GM19324 (cell line): Measurements from ENCODE around the gene OBSL1.

Source experiments
- ATAC-seq: cut with Tn5 transposase; IDR thresholded peaks from one replicate; pipeline ENCODE4 v1.9.1; 2021; ENCODE audit warnings: mild to moderate bottlenecking, moderate library complexity; ENCODE audit not compliant: unreplicated experiment, low FRiP score

OBSL1 gene

DNA sequence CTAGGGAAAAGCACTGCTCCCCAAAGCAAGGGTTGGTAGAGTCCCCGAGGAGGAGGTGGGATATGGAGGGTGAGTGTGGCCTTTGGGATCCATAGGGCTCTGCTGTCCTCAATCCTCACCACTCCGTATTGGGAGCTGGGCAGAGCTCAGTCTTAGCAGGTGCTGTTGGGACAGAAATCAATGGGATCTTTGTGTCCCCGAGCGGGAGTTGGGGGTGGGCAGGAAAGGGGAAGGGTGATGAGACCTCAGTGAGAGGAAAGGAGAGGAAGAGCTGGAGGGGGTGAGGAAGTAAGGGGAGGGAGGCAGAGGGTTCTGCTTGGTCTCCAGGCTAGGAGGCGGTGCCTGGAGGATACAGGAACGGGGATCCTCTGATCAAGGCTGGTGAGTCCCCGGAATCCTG lies 54.5 kb downstream of the OBSL1 start:
- no peak for ATAC-seq

DNA sequence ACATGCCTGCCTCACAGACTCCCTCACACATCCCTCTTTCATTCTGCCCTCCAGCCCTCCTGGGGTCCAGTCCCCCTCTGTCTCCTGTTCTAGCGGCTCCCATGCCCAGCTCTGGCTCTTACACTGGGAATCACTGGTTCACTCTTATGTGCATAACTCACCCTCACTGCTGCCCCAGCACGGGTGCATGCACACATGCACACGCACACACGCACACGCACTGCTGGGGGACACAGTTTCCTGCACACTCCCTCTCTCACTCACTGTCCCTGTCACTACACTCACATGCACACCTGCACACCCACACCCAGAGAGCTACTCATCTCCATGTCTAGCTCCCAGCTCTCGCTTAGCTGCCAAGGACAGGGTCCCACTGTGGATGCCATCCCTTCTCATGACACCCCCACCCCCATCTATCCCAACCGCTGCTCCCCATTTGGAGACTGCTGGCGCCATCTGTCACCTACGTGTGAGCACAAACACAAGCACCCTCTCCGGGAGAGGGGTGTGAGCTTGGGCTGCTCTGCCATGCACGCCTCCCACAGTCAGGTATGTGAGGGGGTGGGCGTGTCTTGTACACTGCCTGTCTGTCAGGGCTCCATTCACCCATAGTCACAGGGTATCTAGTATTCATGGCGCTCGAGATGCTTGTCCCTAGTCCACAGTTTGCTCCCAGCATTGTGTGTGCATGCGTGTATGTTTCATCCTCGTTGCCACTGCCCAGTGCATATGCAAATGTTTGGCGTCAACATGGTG lies 55.3 kb downstream of the OBSL1 start:
- no peak for ATAC-seq

DNA sequence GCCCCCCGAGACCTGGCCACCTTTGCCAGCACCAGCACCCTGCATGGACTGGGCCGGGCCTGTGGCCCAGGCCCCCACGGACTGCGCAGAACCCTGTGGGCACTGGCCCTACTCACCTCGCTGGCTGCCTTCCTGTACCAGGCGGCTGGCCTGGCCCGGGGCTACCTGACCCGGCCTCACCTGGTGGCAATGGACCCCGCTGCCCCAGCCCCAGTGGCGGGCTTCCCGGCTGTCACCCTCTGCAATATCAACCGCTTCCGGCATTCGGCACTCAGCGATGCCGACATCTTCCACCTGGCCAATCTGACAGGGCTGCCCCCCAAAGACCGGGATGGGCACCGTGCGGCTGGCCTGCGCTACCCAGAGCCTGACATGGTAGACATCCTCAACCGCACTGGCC lies 56.5 kb downstream of the OBSL1 start:
- no peak for ATAC-seq

DNA sequence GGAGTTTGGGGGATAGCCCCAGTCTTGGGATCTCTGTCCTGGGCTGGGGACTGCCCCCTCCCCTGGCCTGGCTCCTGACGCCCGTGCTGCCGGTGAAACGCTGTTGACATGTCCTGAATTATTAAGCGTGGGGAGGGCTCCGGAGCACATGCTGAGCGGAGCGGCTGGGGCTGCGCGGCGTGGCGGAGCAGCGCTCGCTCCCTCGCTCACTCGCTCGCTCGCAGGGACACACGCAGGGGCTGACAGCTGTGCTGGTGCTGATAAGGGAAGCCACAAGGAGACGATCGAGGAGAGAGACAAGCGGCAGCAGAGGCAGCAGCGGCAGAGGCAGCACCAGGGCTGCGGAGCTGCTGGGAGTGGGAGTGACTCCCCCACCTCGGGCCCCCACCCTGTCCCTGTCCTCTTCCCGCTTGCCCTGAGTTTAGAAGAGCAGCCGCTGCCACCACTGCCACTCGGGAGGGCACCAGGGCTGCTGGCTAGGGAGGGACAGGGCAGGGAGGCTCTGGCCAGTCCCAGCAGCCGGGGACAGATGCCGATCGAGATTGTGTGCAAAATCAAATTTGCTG lies 57.1 kb downstream of the OBSL1 start, which contains the start of gene ASIC4:
Gene ASIC4, plus strand, starts transcription at position 287 of the 566 bp plus-strand sequence. Its CDS starts 243 bp downstream, at position 530.
- ATAC-seq: no peak

DNA sequence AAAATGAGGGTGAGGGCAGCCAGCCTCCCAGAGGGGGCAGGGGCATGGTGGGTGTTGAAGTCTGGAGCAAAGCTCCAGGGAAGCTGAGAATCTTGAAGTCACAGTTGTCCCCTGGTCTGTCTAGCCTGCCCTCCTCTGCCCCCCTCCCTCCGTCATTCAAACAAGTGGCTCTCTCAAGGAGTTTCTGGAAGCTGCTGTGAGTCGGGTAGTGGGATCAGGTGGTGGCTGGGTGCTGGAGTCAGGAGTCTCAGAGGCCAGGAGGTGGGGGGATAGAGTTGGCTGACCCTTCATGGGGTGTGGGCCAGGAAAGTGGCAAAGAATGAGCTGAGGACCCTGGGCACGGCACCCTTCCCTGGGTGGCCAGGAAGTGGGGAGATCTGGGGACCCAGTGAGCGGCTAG lies 57.6 kb downstream of the OBSL1 start:
- no peak for ATAC-seq

DNA sequence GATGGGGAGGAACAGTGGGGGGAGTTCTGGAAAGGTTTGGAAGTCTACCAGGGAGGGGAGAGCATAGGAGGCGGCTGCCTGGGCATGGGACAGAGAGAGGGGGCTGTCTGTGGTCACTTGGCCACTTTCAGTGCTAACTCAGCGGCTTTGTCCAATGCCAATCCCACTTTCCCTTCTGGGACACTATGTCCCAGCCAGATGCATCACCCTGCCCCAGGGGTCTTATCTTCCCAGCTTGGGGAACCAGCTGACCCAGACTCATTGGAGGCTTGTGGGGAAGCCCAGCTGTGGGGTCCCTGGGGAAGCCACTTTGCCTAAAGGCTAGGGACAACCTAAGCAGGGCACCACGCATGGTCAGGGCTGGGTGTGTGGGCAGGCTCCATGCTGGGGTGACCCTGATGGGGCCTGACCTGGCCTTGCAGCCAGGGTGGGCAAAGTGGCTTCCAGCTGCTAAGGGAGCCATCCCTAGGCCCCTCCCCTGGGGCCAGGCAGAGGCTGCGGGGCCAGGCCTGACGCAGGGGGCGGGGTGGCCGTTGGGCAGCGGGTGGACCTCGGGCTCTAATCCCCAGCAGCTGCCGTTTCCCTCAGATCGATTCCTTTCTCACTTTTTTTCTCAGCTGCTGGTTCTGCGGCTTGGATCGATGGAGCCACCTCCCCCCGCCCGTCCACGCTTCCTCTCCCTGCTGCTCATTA lies 58.7 kb downstream of the OBSL1 start:
- no peak for ATAC-seq

DNA sequence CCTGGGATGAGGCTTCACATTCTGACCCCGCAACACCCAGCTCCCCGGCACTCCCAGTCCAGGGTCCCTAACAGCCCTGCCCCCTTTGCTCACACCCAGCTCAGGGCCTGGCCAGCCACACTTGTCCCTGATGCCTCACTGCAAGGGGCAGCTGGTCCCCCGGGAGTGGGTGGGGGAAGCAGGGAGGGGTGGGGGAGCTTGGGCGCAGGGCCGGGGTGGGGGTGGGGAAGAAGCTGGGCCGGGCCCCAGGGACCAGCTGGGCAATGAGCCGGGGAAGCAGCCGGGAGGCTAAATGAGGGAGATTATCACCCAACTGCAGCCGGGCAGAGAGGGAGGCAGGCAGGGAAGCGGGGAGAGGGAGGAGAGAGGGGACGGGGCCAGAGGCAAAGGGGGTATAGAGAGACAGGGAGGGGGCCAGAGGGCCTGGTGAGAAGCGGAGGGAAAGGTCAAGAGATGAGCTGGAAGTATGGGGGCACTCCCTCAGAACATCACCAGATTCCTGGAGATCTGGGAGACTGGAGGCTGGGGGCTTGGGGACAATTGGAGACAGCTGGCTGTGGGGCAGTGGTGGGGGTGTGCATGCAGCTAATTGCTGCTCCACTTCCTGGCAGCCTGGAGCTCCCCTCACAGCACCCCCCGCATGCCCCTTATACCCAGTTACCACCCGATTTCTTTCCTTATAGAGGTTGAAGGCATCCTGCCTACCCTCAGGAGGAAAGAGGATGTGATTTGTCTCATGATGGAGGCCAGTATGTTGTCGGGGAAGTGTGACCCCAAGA lies 59.6 kb downstream of the OBSL1 start:
- ATAC-seq: no peak

DNA sequence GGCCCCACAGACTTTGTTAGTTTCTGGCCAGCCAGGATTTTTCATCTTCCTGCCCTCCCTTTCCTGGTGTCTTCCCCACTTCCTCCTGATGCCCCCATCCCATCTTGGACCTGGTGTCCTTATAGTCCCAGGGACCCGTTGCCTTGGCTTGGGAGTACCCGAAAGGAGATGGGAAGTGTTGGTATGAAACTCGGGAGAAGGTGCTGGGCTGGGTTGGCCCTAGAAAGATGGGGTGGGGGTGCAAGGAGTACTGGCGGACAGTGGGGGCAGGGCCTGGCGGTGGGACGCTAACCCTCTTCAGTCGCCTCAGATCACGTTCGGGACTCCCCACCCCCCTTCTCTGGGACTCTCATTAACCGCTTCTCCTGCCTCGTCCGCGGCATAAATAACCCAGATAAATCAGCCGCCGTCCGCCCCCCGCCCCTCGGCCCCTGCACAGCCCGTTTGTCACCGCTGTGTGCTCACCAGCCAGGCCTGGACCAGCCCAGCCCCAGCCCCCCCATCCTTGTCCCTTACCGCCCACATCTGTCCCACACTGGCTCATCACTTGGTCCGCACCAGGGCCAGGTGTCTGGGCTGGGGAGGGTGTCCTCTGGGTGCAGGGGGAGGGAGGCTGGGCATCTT lies 60.7 kb downstream of the OBSL1 start:
- ATAC-seq: no peak

DNA sequence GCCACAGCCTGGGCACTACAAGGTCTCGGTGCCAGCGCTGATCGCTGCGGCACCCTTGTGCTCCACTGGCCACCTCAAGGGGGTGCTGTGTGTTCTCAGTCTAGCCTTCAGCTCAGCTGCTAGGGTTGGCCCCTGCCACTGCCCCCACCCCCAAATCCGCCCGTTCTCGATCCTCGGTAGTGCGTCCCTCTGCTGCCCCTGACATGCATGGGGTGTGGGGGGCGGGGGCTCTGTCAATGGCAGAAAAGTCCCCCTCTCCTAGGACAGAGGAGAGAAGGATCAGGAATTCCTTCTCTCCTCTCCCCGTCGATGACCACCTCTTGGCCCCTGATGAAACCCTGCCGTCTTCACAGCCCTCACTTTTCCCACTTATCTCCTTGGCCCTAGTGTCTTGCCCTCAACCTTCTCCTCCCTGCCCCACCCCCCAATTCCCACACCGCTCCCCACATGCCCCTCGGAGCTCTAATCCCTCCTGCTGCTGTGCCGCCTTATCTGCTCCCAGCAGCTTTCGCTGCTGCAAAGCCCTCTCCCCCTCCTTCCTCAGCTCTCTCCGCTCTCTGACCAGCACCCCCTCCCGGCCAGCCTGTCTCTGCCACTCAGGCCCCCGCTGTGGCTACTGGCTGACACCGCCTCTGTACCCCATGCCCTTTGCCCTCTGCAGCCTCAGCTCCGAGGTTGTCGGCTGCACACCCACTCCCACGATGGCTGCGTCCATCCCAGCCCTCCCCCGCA lies 61.4 kb downstream of the OBSL1 start:
- ATAC-seq: peak; percentile 44

DNA sequence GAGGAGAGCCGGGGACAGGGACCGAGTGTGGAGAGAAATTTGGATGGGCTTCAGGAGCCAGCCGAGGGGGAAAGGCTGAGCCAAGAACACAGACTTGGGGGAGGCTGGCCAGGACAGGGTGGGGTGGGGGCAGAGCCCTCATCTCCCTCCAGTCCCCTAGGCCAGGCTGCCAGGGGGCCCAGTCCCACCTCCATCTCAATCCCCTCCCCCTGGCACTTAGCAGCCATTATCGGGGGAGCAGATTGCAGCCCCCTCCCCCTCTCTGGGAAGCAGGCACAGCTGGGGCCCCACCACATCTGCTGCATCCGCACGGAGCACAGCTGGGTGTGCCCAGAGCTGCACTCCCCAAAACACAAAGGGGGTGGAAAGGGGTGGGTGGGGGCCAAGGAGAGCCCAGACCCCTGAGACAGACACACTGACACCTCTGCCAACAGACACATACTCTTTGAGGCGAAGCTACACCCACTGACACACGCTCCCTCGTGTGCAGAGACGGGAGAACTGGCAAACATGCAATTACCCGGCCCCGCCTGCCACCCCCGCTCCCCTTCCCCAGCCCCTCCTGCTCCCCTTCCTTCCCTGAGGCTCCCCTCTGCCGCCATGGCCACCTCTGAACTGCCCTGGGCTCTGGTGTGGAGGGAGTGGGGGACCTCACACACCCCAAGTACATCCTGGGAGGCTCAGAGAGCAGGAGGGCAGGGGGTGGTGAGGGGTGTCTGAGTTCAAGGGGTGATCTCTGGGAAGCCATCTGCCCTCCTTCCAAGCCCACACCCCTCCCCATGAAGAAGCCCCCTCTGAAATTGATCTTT lies 62.2 kb downstream of the OBSL1 start:
- ATAC-seq: no peak

DNA sequence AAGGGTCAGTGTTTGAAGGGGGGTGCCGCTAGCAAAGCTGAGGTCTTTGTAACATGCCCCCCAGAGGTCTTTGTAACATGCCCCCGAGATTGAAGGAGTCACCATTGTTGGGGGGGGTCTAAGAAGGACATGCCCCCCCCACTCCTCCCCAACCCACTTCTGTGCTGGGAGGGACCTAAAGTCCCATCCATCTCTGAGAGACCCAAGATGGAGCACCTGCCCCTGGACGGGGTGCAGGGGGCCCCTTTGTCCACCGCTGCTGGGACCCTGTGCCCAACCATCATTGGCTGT lies 63.0 kb downstream of the OBSL1 start:
- no peak for ATAC-seq

DNA sequence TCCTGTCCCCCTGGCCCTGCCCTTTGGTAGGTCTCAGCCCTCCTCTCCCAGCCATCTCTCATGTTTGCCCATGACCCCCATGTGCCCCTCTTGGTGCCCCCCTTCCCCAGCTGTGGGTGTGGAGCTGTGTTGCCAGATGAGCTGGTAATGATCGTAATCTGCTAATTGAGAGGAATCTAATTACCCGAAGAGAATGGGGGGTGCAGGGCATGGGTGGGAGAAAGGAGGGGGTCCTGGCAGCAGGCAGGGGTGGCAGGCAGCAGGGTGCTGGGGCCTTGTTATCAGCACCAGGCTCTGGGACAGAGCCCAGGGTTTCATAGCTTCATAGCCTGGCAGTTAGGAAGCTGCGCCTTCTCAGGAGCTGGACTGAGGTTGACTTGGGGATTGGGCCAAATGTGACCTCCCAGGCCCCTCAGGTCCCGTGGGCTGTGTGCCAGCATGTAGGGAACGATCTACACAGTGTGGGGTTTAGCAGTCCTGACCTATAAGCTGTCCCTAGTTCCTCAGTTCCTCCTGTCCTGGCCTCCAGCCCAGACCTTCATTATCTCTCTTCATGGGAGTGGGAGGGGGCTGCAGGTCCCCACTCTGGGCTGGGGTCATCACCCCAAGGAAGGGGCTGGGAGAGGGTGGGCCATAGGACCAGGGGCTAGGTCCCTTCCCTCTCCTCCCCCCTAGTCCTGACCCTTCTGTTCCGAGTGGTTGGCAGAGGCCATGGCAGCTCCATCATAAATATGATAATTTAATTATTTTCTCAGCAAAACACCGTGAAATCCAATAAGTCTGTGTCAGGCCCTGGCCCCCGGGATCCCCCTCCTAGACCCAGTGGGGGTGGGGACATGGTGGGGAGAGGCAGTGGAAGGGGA lies 63.5 kb downstream of the OBSL1 start:
- no peak for ATAC-seq

DNA sequence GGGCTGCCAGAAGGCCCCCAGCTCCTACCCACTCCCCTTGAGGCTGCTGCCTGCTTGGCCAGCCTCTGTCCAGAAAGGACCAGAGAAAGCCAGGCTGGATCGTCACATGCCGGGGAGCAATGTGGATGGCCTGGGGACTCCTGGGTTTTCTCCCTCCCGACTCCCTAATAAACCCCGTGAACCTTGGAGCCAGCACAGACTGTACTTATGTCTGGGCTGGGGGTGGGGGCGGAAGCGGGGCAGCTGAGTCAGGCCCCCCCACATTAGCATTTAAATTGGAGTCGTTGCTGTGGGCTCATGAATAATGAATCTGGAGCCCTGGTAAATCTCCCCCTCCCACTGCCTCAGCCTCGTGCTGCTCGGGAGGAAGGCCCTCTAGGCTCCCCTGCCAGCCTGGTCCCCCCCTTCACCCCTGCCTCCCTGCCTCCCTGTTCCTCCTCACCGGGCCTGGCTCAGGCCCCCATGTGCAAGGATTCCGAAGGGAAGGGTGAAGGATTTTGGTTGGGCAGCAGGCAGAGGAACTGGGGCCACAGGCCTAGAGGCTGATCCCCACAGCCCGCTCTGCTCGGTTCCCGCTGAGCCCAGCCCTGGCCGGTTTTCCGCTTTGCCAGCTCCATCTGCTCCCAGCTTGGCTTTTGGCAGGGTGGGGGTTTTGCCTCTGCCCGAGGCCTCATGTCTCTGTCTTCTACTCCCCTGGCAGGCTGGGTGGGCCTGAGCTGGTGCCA lies 64.4 kb downstream of the OBSL1 start:
- no peak for ATAC-seq

DNA sequence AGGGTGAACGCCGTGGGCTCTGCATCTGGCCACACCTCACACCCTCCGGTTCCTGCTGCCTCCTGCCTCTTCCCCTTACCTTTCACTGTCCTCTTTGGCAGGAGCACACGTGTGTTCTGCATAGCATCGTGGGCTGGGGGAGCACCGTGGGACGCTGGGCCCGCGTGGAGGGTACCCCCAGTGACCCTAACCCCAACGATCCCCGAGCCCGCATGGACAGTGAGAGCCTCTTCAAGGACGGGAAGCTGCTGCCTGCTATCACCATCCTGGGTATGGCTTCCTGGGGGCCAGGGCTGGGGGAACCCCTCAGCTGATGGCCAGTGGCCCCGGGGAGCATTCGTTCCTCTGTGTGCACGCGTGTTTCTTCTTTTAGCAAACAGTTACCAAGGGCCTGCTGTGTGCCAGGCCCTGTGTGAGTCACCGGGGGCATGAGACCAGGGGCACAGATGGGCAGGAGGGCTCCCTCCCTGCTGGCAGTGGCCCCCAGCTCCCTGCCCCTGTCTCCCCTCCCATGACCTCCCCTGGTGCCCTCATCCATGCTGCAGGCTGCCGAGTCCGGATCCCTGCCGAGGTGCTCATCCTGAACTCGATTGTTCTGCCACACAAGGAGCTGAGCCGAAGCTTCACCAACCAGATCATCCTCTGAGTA lies 65.1 kb downstream of the OBSL1 start:
- no peak for ATAC-seq

DNA sequence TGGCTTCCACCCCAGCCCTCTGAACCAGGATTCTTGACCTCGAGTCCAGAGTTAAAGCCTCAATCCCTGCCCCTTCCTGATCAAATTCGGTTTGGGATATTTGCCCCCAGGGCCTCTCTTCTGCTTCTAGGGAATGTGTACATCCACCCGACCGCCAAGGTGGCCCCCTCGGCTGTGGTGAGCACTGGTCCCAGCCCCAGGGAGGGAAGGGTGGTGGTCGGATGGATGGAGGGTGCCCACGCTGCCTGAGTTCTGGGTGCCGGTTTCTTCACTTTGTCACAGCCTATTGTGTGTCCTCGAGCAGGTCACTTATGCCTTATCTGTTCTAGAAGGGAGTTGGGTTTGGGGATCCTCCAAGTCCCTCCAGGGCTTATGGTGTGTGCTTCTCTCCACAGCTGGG lies 65.8 kb downstream of the OBSL1 start:
- no peak for ATAC-seq

DNA sequence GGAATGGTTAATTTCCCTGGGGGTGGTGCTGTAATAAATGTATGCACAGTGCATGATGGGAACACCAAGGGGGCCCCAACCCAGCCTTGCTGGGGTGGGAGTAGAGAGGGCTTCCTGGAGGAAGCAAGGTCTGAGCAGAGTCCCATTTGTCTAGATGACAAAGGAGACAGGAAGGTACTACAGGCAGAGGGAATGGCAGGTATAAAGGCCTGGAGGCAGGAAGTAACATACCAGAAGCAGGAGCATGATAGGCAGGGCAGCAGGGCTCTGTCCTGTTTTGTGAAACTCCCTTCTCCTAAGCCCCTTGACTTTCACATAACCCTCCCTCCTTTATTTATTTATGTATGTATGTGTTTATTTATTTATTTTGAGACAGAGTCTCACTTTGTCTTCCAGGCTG lies 68.7 kb downstream of the OBSL1 start:
- ATAC-seq: no peak

DNA sequence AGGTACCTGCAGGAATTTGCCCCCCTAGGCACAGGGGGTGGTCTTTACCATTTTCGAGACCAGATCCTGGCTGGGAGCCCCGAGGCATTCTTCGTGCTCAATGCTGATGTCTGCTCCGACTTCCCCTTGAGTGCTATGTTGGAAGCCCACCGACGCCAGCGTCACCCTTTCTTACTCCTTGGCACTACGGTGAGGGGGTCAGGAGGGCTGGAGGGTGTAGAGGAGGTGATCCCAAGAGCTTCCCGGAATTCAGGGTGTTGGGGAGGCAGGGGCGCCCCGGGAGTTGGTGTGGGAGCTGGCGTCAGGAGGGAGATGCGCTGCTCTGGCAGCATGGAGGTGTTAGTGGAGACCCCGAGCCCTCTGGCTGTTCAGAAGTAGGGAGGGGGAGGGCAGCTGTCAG lies 69.5 kb downstream of the OBSL1 start:
- ATAC-seq: no peak
